Kidney (tissue), 14 donors: ENCODE measurements around the gene FNBP1. TPM values are rescaled to one million over a fixed set of nuclear protein-coding genes. Genes with fewer than 3 reads are reported as not detected.
"Not testable (repeated sequence)": the region's sequence is repeated elsewhere in the genome, so short reads cannot be mapped to it uniquely, and the experiment has no call there.

Experiments used
- DNase-seq, 5 donors: peaks; one replicate each; pipeline ENCODE4 v3.0.0-alpha.2; 2013 to 2020
- FAIRE-seq: peaks from 2 replicates; lab custom pipeline; 2012; peaks lifted over from hg19 to GRCh38; lab: Jason Lieb, UNC
- H3K27ac ChIP-seq, 2 donors: one replicate each; pipeline ENCODE4 v1.7.0; 2013; ENCODE audit warnings: low read depth in 2 of 2, low read length in 2 of 2, inconsistent platforms in 1 of 2
- H3K27me3 ChIP-seq: one replicate; pipeline ENCODE4 v1.7.1; 2013; ENCODE audit warnings: low read length, inconsistent platforms; ENCODE audit not compliant: control insufficient read depth, insufficient read depth
- H3K36me3 ChIP-seq, 3 donors: one replicate each; pipeline versions ENCODE4 v1.7.0 to v1.7.1; 2013; ENCODE audit warnings: low read length in 3 of 3, control low read depth in 1 of 3, inconsistent platforms in 1 of 3; ENCODE audit not compliant: insufficient read depth in 3 of 3, control insufficient read depth in 2 of 3
- H3K4me1 ChIP-seq, 3 donors: one replicate each; pipeline versions ENCODE4 v1.7.0 to v1.7.1; 2013; ENCODE audit warnings: low read length in 3 of 3, inconsistent platforms in 1 of 3, low read depth in 1 of 3; ENCODE audit not compliant: control insufficient read depth in 2 of 3, insufficient read depth in 2 of 3
- H3K4me3 ChIP-seq, 3 donors: one replicate each; pipeline versions ENCODE4 v1.7.0 to v1.8.1; 2013; ENCODE audit warnings: low read length in 3 of 3, control low read depth in 1 of 3, inconsistent platforms in 1 of 3
- H3K9ac ChIP-seq, 3 donors: one replicate each; pipeline versions ENCODE4 v1.7.0 to v1.7.1; 2013; ENCODE audit warnings: low read length in 3 of 3, control low read depth in 1 of 3, inconsistent platforms in 1 of 3
- H3K9me3 ChIP-seq, 3 donors: one replicate each; pipeline versions ENCODE4 v1.7.0 to v1.7.1; 2013; ENCODE audit warnings: low read length in 3 of 3, control low read depth in 1 of 3, inconsistent platforms in 1 of 3; ENCODE audit not compliant: control insufficient read depth in 2 of 3, insufficient read depth in 1 of 3
- CTCF ChIP-seq: IDR thresholded peaks from 3 replicates; pipeline ENCODE4 v1.5.1; 2012; ENCODE audit warnings: mild to moderate bottlenecking, moderate library complexity, borderline replicate concordance; ENCODE audit not compliant: insufficient read depth; ENCODE audit errors: extremely low read depth
- intact Hi-C: fragments of 100-400 bp; cut with DNase I; formaldehyde crosslinking; loops from one replicate; pipeline ENCODE4 v1.11.1; 2022
- polyA plus RNA-seq: library from polyadenylated mRNA; stranded (reverse); fragments of 350-450 nt; fragmentation: Illumina TruSeq; extraction: RNeasy Lipid Tissue Mini Kit (QIAGEN cat#74804); gene quantifications from one replicate; pipeline ENCODE4 v1.2.3, GENCODE V29; 2014; ENCODE audit warnings: low read depth, low replicate concordance; ENCODE audit not compliant: insufficient read depth
- total RNA-seq: library from RNA; stranded (reverse); fragmentation: NEBNext Ultra II Directional; extraction: Animal tissue kit (Norgen Biotek cat#: 25700); gene quantifications from one replicate; pipeline ENCODE4 v1.2.1, GENCODE V29; 2021
- donor health status: control.
- donor health status: control.
- donor health status: control.
- donor health status: control.
- donor health status: control.
- donor health status: DM: yes; HTN: yes; CAD: no.
- donor health status: Normal renal cell carcinoma (clear cell type).

The FNBP1 gene
- total and polyA plus RNA-seq, 2 donors from 2014 or later, result 9.7 to 51.7 TPM

DNA sequence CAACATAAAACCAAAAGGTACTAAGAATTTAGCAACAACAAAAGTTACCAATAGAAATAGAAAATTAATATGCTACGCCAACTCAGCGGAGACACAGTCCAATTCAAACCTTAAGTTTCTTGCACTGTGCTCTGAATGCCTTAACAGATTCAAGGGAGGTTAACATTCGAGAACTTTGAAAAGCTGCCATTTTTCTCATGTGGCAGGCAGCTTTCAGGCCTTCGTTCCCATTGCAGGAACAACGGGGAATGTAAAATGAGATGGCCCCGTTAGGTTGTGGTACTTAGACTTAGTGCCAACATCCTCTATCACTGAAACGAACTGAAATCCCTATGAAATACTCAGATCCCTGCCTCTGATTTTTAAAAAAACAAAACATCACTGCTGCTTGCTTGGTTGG lies 22.4 kb downstream of the FNBP1 start:
- FAIRE-seq, result no peak
- H3K4me1 ChIP-seq, result peaks cover 0 to 15% (median 5%) of the 10 kb centered on the region in 3 donors
- no peaks in the 10 kb centered on the region for H3K27me3 ChIP-seq
- no peak for TF ChIP-seq CTCF
- no peaks in the 10 kb centered on the region for H3K36me3 ChIP-seq
- no peak overlapping the region for H3K9ac ChIP-seq
- H3K27ac ChIP-seq, result no peak overlapping the region
- no peak for DNase-seq
- intact Hi-C loops, result no loop called here
- H3K4me3 ChIP-seq, result no peak overlapping the region
- peaks cover 0 to 2% (median 0%) of the 10 kb centered on the region in 3 donors for H3K9me3 ChIP-seq

DNA sequence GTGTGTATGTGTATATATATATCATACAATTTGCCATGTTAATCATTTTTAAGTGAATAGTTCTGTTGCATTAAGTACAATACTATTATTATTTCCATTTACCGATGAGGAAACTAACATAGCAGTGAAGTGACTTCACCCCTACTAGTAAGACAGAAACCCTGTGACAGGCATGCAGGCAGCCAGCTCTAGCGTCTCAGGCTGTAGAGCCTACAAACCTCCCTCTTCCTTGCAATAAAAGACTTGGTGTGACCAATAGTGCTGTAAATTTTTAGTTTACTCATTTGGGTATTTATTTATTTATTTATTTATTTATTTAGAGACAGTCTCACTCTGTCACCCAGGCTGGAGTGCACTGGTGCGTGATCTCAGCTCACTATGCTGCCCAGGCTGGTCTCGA lies 24.7 kb downstream of the FNBP1 start:
- peaks cover 0 to 9% (median 1%) of the 10 kb centered on the region in 3 donors for H3K4me1 ChIP-seq
- no peak overlapping the region for H3K4me3 ChIP-seq
- DNase-seq, result no peak
- H3K9me3 ChIP-seq, result peaks cover 0 to 2% (median 0%) of the 10 kb centered on the region in 3 donors
- H3K36me3 ChIP-seq, result no peaks in the 10 kb centered on the region
- intact Hi-C loops, result no loop called here
- FAIRE-seq, result no peak
- no peak for TF ChIP-seq CTCF
- H3K27me3 ChIP-seq, result no peaks in the 10 kb centered on the region
- H3K27ac ChIP-seq, result no peak overlapping the region
- no peak overlapping the region for H3K9ac ChIP-seq

DNA sequence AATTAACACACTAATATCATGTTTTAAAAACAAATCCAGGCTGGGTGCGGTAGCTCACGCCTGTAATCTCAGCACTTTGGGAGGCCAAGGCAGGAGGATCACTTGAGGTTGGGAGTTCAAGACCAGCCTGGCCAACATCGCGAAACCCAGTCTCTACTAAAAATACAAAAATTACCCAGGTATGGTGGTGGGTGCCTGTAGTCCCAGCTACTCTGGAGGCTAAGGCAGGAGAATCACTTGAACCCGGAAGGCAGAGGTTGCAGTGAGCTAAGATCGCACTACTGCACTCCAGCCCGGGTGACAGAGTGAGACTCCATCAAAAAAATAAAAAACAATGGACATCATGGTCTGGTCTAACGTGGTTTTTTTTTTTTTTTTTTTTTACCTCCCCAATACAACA lies 25.5 kb downstream of the FNBP1 start:
- H3K4me1 ChIP-seq, intact Hi-C loops, H3K9ac ChIP-seq, FAIRE-seq, H3K4me3 ChIP-seq, H3K36me3 ChIP-seq, H3K27ac ChIP-seq, DNase-seq, H3K9me3 ChIP-seq, H3K27me3 ChIP-seq: not testable (repeated sequence)

- Histone ChIP-seq H3K9ac (no peak overlapping the region), H3K4me1 (peaks cover 0 to 6% (median 0%) of the 10 kb centered on the region in 3 donors)
Measured at GRCh38 chr9:130017076-130017475, 25.9 kb downstream of the FNBP1 start.

More at GRCh38 chr9:130017076-130017475, 25.9 kb downstream of the FNBP1 start:
- FAIRE-seq (no peak), DNase-seq (peak in 2 of 5 donors; percentile 21 to 60)
- Histone ChIP-seq H3K36me3 (no peaks in the 10 kb centered on the region), H3K27ac (no peak overlapping the region), H3K9me3 (peaks cover 0 to 2% (median 0%) of the 10 kb centered on the region in 3 donors), H3K27me3 (no peaks in the 10 kb centered on the region), H3K4me3 (no peak overlapping the region)
- intact Hi-C loops, result no loop called here
- no peak for TF ChIP-seq CTCF
